Measurements from ENCODE around the gene SIN3A.

DNA sequence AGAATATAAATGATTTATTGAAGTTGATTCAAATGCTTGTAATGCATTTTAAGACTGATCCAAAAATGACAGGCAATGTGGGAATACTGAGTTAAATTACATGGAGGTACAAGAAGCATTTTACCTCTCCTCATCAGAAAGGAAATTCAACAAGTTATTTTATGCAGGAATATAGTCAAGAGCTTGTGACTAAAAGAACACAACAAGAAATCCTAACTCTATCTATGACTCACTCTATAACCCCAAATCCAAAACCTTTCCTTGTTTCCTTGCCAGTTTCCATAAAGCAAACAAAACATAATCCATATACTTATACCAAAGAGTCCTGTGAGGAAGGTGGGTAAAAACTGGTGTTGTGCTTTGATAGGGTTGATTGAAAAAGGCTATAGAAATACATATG lies 30.8 kb downstream of the SIN3A start:
- TF ChIP-seq, protein P1, sequence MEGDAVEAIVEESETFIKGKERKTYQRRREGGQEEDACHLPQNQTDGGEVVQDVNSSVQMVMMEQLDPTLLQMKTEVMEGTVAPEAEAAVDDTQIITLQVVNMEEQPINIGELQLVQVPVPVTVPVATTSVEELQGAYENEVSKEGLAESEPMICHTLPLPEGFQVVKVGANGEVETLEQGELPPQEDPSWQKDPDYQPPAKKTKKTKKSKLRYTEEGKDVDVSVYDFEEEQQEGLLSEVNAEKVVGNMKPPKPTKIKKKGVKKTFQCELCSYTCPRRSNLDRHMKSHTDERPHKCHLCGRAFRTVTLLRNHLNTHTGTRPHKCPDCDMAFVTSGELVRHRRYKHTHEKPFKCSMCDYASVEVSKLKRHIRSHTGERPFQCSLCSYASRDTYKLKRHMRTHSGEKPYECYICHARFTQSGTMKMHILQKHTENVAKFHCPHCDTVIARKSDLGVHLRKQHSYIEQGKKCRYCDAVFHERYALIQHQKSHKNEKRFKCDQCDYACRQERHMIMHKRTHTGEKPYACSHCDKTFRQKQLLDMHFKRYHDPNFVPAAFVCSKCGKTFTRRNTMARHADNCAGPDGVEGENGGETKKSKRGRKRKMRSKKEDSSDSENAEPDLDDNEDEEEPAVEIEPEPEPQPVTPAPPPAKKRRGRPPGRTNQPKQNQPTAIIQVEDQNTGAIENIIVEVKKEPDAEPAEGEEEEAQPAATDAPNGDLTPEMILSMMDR (IDR thresholded peaks at IDR 0.05) = no peak
- TF ChIP-seq POLR2AphosphoS5 (IDR thresholded peaks at IDR 0.05) (no peak), POLR2A (IDR thresholded peaks at IDR 0.05) (no peak)

Measured in prostate gland (tissue), 2 donors.